Measurements from ENCODE around the gene NELL1.

NELL1 gene

GRCh38 chr11:21426931-21427330 is 757.5 kb downstream of the NELL1 start:
- no peak for DNase-seq (ENCODE audit: low spot score)

GRCh38 chr11:21427726-21428125 is 758.3 kb downstream of the NELL1 start:
- no peak for DNase-seq (ENCODE audit: low spot score)

- DNase-seq (ENCODE audit: low spot score) = no peak
Measured at GRCh38 chr11:21428796-21429195, 759.4 kb downstream of the NELL1 start.

- no peak for DNase-seq (ENCODE audit: low spot score)
Measured at GRCh38 chr11:21429401-21429800, 760.0 kb downstream of the NELL1 start.

GRCh38 chr11:21430537-21430936 is 761.2 kb downstream of the NELL1 start:
- DNase-seq (ENCODE audit: low spot score) = no peak

GRCh38 chr11:21446939-21447590 is 777.7 kb downstream of the NELL1 start:
- no peak for DNase-seq (ENCODE audit: low spot score)

- DNase-seq (ENCODE audit: low spot score) = no peak
Measured at GRCh38 chr11:21447871-21448270, 778.5 kb downstream of the NELL1 start.

GRCh38 chr11:21456186-21456585 is 786.8 kb downstream of the NELL1 start:
- no peak for DNase-seq (ENCODE audit: low spot score)

GRCh38 chr11:21460082-21460481 is 790.7 kb downstream of the NELL1 start:
- no peak for DNase-seq (ENCODE audit: low spot score)

- no peak for DNase-seq (ENCODE audit: low spot score)
Measured at GRCh38 chr11:21461701-21462100, 792.3 kb downstream of the NELL1 start.

GRCh38 chr11:21464601-21465193 is 795.3 kb downstream of the NELL1 start:
- DNase-seq (ENCODE audit: low spot score) = no peak

GRCh38 chr11:21465203-21465602 is 795.8 kb downstream of the NELL1 start:
- DNase-seq (ENCODE audit: low spot score) = no peak

- no peak for DNase-seq (ENCODE audit: low spot score)
Measured at GRCh38 chr11:21465920-21466319, 796.5 kb downstream of the NELL1 start.

GRCh38 chr11:21470521-21470920 is 801.1 kb downstream of the NELL1 start:
- DNase-seq (ENCODE audit: low spot score) = no peak

- no peak for DNase-seq (ENCODE audit: low spot score)
Measured at GRCh38 chr11:21472261-21472660, 802.9 kb downstream of the NELL1 start.

- DNase-seq (ENCODE audit: low spot score) = no peak
Measured at GRCh38 chr11:21474529-21474928, 805.1 kb downstream of the NELL1 start.

GRCh38 chr11:21475276-21475675 is 805.9 kb downstream of the NELL1 start:
- DNase-seq (ENCODE audit: low spot score) = no peak

- no peak for DNase-seq (ENCODE audit: low spot score)
Measured at GRCh38 chr11:21476588-21476987, 807.2 kb downstream of the NELL1 start.

GRCh38 chr11:21480240-21480639 is 810.9 kb downstream of the NELL1 start:
- no peak for DNase-seq (ENCODE audit: low spot score)

GRCh38 chr11:21481255-21481654 is 811.9 kb downstream of the NELL1 start:
- no peak for DNase-seq (ENCODE audit: low spot score)

- no peak for DNase-seq (ENCODE audit: low spot score)
Measured at GRCh38 chr11:21484039-21484438, 814.7 kb downstream of the NELL1 start.

GRCh38 chr11:21485006-21485405 is 815.6 kb downstream of the NELL1 start:
- no peak for DNase-seq (ENCODE audit: low spot score)

GRCh38 chr11:21485426-21485825 is 816.0 kb downstream of the NELL1 start:
- DNase-seq (ENCODE audit: low spot score) = no peak

Data from HuH-7.5 (cell line).